Hematopoietic multipotent progenitor cell treated with erythropoietin and hydrocortisone succinate and interleukin-3 and kit ligand, for 17 days (in vitro differentiated cells): ENCODE data around the gene SRC.

Source experiments
- DNase-seq: peaks from one replicate; pipeline ENCODE4 v3.0.0-alpha.2; 2015; ENCODE audit warnings: low spot score

The SRC gene

GRCh38 chr20:37430044-37430443 is 84.1 kb downstream of the SRC start:
- DNase-seq = no peak

- DNase-seq = no peak
Measured at GRCh38 chr20:37430778-37431460, 85.0 kb downstream of the SRC start.

- no peak for DNase-seq
Measured at GRCh38 chr20:37431786-37432185, 85.8 kb downstream of the SRC start.

GRCh38 chr20:37432606-37433005 is 86.7 kb downstream of the SRC start:
- DNase-seq = no peak

- DNase-seq = no peak
Measured at GRCh38 chr20:37435607-37436006, 89.7 kb downstream of the SRC start.

- no peak for DNase-seq
Measured at GRCh38 chr20:37436527-37437186, 90.7 kb downstream of the SRC start.

GRCh38 chr20:37437676-37438075 is 91.7 kb downstream of the SRC start:
- DNase-seq = no peak

- no peak for DNase-seq
Measured at GRCh38 chr20:37438464-37439222, 92.7 kb downstream of the SRC start.

- no peak for DNase-seq
Measured at GRCh38 chr20:37439223-37439933, 93.4 kb downstream of the SRC start.

GRCh38 chr20:37441023-37441422 is 95.1 kb downstream of the SRC start:
- no peak for DNase-seq

GRCh38 chr20:37442547-37442946 is 96.6 kb downstream of the SRC start:
- no peak for DNase-seq

- no peak for DNase-seq
Measured at GRCh38 chr20:37442986-37443385, 97.0 kb downstream of the SRC start.

GRCh38 chr20:37443596-37443995 is 97.7 kb downstream of the SRC start:
- DNase-seq = no peak

GRCh38 chr20:37445041-37445440 is 99.1 kb downstream of the SRC start:
- DNase-seq = no peak

- no peak for DNase-seq
Measured at GRCh38 chr20:37446286-37447032, 100.5 kb downstream of the SRC start.

- no peak for DNase-seq
Measured at GRCh38 chr20:37447688-37448087, 101.7 kb downstream of the SRC start.

- DNase-seq = no peak
Measured at GRCh38 chr20:37449276-37449675, 103.3 kb downstream of the SRC start.

GRCh38 chr20:37450344-37450743 is 104.4 kb downstream of the SRC start:
- DNase-seq = no peak

- DNase-seq = no peak
Measured at GRCh38 chr20:37451616-37452015, 105.7 kb downstream of the SRC start.

GRCh38 chr20:37452236-37452635 is 106.3 kb downstream of the SRC start:
- DNase-seq = no peak

- DNase-seq = no peak
Measured at GRCh38 chr20:37453288-37453687, 107.3 kb downstream of the SRC start.

- DNase-seq = no peak
Measured at GRCh38 chr20:37453836-37454235, 107.9 kb downstream of the SRC start.
